HG03565 (cell line): ENCODE measurements around the gene TMEM156.

Source experiments
- ATAC-seq: cut with Tn5 transposase; IDR thresholded peaks from one replicate; pipeline ENCODE4 v1.9.1; 2021; ENCODE audit warnings: mild to moderate bottlenecking, moderate library complexity; ENCODE audit not compliant: unreplicated experiment

The TMEM156 gene

GRCh38 chr4:38928974-38929373 is 103.2 kb downstream of the TMEM156 start:
- ATAC-seq: no peak

GRCh38 chr4:38928568-38928967 is 103.6 kb downstream of the TMEM156 start:
- no peak for ATAC-seq

GRCh38 chr4:38926896-38927295 is 105.3 kb downstream of the TMEM156 start:
- ATAC-seq: no peak

- ATAC-seq: no peak
Measured at GRCh38 chr4:38925492-38926413, 106.5 kb downstream of the TMEM156 start.

- no peak for ATAC-seq
Measured at GRCh38 chr4:38924353-38924752, 107.9 kb downstream of the TMEM156 start.

- no peak for ATAC-seq
Measured at GRCh38 chr4:38923746-38924145, 108.5 kb downstream of the TMEM156 start.

GRCh38 chr4:38921151-38921550 is 111.1 kb downstream of the TMEM156 start:
- ATAC-seq: no peak

GRCh38 chr4:38920677-38921076 is 111.5 kb downstream of the TMEM156 start:
- ATAC-seq: no peak

GRCh38 chr4:38920186-38920585 is 112.0 kb downstream of the TMEM156 start:
- no peak for ATAC-seq

GRCh38 chr4:38919494-38919893 is 112.7 kb downstream of the TMEM156 start:
- no peak for ATAC-seq

- ATAC-seq: no peak
Measured at GRCh38 chr4:38917481-38918025, 114.7 kb downstream of the TMEM156 start.
